Cardiac muscle cell (in vitro differentiated cells and primary cell): ENCODE results near the gene CUL4A. TPM values are rescaled to one million over a fixed set of nuclear protein-coding genes. Genes with fewer than 3 reads are reported as not detected.

ENCODE experiments used
- DNase-seq, 2 donors: peaks; one replicate each; pipeline versions ENCODE4 v3.0.0 to v3.0.0-alpha.2; 2010 to 2017; ENCODE audit warnings: low read depth in 1 of 2, low spot score in 1 of 2
- H3K27ac ChIP-seq: fragments of 200-600 bp; sonication (generic); 2 replicates; pipeline ENCODE4 v1.5.1; 2016
- H3K27me3 ChIP-seq: fragments of 200-600 bp; sonication (generic); 2 replicates; pipeline ENCODE4 v1.6.0; 2016; ENCODE audit warnings: control low read depth
- H3K36me3 ChIP-seq: fragments of 200-600 bp; sonication (generic); 2 replicates; pipeline ENCODE4 v1.5.1; 2016; ENCODE audit warnings: control low read depth
- H3K4me1 ChIP-seq: fragments of 200-600 bp; sonication (generic); 2 replicates; pipeline ENCODE4 v1.8.1; 2017; ENCODE audit warnings: low read depth, mild to moderate bottlenecking, mixed run types
- H3K4me3 ChIP-seq: fragments of 200-600 bp; sonication (generic); 2 replicates; pipeline ENCODE4 v1.5.1; 2016; ENCODE audit warnings: mild to moderate bottlenecking
- H3K9me3 ChIP-seq: fragments of 200-600 bp; sonication (generic); 2 replicates; pipeline ENCODE4 v1.5.1; 2017; ENCODE audit warnings: low read depth, mild to moderate bottlenecking, control low read depth
- polyA plus RNA-seq: library from polyadenylated mRNA; unstranded; fragments of >200 nt; fragmentation: Nextera tagmentation; extraction: Ambion mirVana; gene quantifications from 2 replicates; pipeline ENCODE4 v1.2.1, GENCODE V29; 2016
- total RNA-seq: library from RNA; depleted of rRNA; stranded (reverse); fragments of >200 nt; gene quantifications from 2 replicates; pipeline ENCODE4 v1.2.3, GENCODE V29; 2016
- TF ChIP-seq, protein P1 (sequence below): IDR thresholded peaks from 2 replicates; pipeline ENCODE4 v1.5.1; 2012; ENCODE audit warnings: low read depth, mild to moderate bottlenecking, low read length

The CUL4A gene
- total and polyA plus RNA-seq, 2 experiments from 2014 or later: 57.7 to 89.3 TPM

DNA sequence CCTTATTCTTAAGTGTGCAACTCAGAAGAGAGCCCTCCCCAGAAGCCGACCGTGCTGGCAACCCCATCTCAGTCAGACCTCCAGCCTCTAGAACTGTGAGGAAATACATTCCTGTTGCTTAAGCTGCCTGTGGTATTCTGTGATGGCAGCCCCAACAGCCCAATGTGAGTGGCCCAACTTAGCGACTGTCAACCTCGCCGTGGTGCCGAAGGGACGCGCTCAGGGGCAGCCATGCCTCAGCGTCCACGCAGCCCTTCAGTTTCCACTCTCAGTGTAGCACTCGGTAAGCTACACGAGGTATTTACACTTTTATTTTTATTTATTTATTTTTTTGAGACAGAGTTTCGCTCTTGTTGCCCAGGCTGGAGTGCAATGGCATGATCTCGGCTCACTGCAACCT lies 32.6 kb upstream of the CUL4A start:
- TF ChIP-seq, protein P1, sequence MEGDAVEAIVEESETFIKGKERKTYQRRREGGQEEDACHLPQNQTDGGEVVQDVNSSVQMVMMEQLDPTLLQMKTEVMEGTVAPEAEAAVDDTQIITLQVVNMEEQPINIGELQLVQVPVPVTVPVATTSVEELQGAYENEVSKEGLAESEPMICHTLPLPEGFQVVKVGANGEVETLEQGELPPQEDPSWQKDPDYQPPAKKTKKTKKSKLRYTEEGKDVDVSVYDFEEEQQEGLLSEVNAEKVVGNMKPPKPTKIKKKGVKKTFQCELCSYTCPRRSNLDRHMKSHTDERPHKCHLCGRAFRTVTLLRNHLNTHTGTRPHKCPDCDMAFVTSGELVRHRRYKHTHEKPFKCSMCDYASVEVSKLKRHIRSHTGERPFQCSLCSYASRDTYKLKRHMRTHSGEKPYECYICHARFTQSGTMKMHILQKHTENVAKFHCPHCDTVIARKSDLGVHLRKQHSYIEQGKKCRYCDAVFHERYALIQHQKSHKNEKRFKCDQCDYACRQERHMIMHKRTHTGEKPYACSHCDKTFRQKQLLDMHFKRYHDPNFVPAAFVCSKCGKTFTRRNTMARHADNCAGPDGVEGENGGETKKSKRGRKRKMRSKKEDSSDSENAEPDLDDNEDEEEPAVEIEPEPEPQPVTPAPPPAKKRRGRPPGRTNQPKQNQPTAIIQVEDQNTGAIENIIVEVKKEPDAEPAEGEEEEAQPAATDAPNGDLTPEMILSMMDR: no peak
- Histone ChIP-seq H3K4me3 (no peak overlapping the region), H3K27ac (no peak overlapping the region), H3K27me3 (no peaks in the 10 kb centered on the region), H3K4me1 (peaks cover 21% of the 10 kb centered on the region), H3K36me3 (peaks cover 25% of the 10 kb centered on the region), H3K9me3 (no peaks in the 10 kb centered on the region)
- no peak for DNase-seq

DNA sequence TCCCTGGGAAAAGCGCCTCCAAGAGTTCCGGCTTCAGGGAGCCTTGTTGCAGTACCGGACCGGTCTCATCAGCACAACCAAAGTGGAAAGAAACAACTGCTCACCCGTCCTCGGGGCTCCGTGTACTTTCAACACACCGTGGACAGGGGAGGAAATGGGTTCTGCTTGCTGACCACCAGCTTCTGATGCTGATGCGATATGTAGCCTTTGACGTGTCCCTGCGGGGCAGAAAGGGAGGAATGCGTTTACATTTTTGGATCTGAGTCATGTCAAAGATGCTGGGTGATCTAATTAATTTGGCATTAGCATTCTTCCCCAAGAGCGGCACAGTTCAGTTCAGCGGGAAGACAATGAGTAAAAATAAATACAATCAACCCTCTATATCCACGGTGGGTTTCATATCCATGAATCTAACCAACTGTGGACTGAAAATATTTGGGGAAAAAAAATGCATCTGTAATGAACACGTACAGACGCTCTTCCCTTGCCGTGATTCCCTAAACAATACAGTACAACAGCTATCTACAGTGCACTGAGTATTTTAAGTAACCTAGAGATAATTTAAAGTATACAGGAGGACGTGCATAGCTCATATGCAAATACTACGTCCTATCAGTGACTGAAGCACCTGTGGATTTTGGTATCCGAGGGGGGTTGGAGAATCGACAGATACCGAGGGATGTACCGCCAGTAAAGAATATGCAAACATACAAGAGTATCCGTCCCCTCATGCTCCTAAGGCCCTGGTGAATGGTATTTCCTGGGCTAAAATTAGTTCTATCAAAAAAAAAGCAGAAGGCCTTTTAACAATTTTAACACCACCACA lies 31.1 kb upstream of the CUL4A start:
- Histone ChIP-seq H3K27me3 (no peaks in the 10 kb centered on the region), H3K27ac (peak overlapping the region; percentile 15), H3K4me3 (no peak overlapping the region), H3K9me3 (no peaks in the 10 kb centered on the region), H3K4me1 (peaks cover 21% of the 10 kb centered on the region), H3K36me3 (peaks cover 28% of the 10 kb centered on the region)
- peak in 1 of 2 donors; percentile 86 for DNase-seq
- TF ChIP-seq, protein P1: no peak

DNA sequence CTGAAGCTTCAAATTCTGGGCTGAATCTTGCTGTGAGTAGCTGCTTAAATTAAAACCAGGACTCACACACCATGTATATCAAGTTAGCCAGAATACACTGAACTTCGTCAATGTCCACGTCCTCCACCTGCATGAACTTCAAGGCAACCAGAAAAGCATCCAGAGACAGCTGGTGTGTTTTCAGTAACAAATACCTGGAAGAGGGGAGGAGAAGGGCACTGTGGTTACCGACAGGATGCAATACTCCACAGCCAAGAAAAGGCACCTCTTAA lies 30.6 kb upstream of the CUL4A start:
- no peak for DNase-seq
- no peaks in the 10 kb centered on the region for H3K27me3 ChIP-seq
- peaks cover 21% of the 10 kb centered on the region for H3K4me1 ChIP-seq
- peak overlapping the region; percentile 15 for H3K27ac ChIP-seq
- H3K4me3 ChIP-seq: no peak overlapping the region
- peaks cover 33% of the 10 kb centered on the region for H3K36me3 ChIP-seq
- TF ChIP-seq, protein P1: no peak
- no peaks in the 10 kb centered on the region for H3K9me3 ChIP-seq

DNA sequence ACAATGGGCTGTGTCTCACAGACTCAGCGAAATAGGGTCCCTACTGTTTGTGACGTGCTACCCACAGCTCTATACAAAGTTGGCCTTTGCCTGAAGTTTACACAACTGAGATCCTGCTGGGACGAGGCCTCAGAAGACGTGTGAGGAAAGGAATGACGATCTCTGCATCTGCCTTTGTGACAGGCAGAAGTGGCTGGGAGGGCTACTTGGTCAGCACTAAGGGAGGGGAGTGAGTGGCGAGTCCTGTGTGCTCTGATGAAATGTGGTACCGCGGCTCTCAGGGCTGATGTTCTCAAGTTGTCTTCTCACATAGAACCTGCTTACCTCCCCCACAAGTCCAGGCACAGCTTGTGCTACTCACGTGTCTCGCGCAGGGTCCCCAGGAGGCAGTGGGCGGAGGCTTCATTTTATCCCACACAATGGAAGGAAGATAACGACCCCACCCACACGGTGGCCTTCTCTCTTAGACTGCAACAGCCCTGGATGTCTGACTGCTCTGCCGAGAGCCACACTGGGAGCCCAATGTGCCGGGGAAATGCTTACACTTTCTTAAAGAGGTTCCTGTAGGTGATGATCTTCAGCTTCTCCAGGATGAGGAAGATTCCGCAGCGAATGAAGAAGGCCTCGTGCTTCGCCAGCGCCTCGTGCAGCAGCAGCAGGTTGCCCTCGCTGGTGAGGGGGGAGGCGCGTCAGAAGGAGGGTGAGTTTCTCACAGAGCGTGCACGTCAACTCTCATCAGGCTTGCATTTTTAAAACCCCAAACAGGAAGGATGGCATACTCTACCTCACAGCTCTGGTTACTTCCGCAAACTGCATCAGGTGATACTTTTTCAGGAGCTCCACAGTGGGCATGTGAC lies 29.8 kb upstream of the CUL4A start:
- H3K4me3 ChIP-seq: no peak overlapping the region
- no peaks in the 10 kb centered on the region for H3K9me3 ChIP-seq
- peaks cover 21% of the 10 kb centered on the region for H3K4me1 ChIP-seq
- H3K36me3 ChIP-seq: peaks cover 37% of the 10 kb centered on the region
- H3K27ac ChIP-seq: peak overlapping the region; percentile 15
- TF ChIP-seq, protein P1: no peak
- DNase-seq: peak in 1 of 2 donors; percentile 26
- no peaks in the 10 kb centered on the region for H3K27me3 ChIP-seq

DNA sequence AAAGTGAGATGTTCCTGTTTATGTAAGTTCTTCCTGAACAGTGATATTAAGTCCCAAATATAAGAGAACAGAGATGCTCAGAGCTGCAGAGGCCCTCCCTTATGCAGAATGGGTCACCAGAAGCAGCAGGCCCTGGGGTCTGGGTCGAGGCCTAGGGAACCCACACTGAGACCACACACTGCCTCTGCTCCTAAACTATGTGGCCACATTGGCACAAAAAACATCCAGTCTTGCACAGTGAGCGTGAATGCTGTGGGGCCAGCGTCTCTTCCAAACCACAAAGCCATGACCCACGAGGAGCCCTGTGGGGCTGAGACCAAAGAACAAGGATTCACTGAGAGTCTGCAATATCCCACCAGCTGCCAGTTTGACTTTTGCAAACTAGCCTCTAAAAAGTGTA lies 27.4 kb upstream of the CUL4A start:
- TF ChIP-seq, protein P1: no peak
- no peak overlapping the region for H3K4me3 ChIP-seq
- no peaks in the 10 kb centered on the region for H3K27me3 ChIP-seq
- H3K9me3 ChIP-seq: no peaks in the 10 kb centered on the region
- H3K36me3 ChIP-seq: peaks cover 33% of the 10 kb centered on the region
- H3K4me1 ChIP-seq: peaks cover 21% of the 10 kb centered on the region
- H3K27ac ChIP-seq: no peak overlapping the region
- peak in 1 of 2 donors; percentile 15 for DNase-seq
